ENCODE results near the gene POLRMT.

DNA sequence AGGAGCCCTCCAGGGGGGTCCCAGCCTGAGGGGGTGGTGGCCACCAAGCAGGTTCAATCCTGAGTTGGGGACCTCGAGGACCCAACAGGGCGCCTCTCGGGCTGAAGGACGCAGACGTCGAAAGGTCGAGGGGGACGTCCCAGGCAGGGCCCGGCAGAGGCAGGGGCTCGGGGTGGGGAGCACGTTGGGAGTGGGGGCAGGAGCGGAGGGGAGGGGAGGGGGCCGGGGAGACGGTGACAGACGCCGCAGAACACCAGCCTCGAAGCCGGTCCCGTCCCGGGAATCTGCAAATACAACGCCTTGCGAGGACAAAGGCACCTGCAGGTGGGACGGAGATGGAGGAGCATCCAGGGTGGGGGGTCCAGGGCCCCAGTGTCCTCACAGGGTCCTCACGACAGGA, 10.4 kb upstream of the POLRMT start:
- TF ChIP-seq, protein P1, sequence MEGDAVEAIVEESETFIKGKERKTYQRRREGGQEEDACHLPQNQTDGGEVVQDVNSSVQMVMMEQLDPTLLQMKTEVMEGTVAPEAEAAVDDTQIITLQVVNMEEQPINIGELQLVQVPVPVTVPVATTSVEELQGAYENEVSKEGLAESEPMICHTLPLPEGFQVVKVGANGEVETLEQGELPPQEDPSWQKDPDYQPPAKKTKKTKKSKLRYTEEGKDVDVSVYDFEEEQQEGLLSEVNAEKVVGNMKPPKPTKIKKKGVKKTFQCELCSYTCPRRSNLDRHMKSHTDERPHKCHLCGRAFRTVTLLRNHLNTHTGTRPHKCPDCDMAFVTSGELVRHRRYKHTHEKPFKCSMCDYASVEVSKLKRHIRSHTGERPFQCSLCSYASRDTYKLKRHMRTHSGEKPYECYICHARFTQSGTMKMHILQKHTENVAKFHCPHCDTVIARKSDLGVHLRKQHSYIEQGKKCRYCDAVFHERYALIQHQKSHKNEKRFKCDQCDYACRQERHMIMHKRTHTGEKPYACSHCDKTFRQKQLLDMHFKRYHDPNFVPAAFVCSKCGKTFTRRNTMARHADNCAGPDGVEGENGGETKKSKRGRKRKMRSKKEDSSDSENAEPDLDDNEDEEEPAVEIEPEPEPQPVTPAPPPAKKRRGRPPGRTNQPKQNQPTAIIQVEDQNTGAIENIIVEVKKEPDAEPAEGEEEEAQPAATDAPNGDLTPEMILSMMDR (IDR thresholded peaks at IDR 0.05), result no peak
- TF ChIP-seq POLR2AphosphoS5 (IDR thresholded peaks at IDR 0.05), result no peak
- no peak for TF ChIP-seq POLR2A (IDR thresholded peaks at IDR 0.05)

All from breast epithelium (tissue), 3 donors.